GM21528 (cell line): ENCODE data around the gene SF1.

Experiments
- ATAC-seq: cut with Tn5 transposase; IDR thresholded peaks from one replicate; pipeline ENCODE4 v1.9.1; 2021; ENCODE audit warnings: mild to moderate bottlenecking, moderate library complexity; ENCODE audit not compliant: unreplicated experiment, low FRiP score

SF1 gene

DNA sequence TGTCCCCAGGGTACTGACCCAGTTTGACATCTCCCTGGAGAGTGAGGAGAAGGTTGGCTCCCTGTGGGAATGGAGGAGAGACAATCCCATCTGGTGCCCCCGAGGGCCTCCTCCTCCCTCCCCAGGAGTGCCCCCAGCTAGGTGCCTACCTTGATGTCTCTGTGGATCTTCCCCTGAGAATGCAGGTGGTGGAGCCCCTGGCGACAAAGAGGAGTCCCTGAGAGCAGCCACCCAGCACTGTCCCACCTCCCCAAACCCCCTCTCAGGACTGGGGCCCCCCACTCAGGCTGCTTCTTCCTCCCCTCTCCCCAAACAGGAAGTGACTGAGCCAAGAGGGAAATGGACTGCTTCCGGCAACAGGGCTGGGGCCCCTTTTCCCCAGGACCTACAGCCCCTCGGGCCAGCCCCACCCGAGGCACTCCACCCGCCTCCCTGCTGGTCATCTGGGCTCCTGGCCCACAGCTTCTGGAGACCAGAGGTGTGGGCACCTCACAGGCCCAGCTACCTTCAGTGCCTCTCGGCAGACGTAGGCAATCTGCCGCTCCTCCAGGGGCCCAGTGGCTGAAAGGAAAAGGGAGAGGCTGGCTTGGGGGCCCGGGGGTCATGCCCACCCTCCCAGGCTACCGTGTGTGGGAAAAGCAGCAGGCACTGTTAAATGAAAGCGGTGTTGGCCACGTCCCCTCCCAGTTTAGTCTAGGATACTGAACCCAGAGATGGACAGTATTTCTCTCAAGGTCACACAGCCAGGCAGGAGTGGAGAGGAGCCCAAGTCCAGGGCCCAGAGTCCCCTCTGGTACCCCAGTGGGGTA lies 23.4 kb upstream of the SF1 start:
- ATAC-seq = no peak

DNA sequence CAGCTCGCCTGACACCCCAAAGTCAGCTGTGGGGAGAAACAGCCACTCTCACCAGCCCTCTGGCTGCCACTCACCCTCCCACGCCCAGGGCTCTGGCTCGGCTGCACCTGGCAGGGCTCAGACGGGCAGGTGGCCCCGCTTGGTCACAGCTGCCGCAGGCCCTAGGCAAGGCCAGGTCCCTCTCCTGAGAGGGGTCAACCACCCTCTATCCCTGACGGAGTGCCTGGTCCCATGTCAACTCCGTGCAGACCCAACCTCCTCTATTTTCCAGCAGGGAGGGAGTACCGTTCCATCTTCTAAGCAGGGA lies 22.8 kb upstream of the SF1 start:
- ATAC-seq = no peak

DNA sequence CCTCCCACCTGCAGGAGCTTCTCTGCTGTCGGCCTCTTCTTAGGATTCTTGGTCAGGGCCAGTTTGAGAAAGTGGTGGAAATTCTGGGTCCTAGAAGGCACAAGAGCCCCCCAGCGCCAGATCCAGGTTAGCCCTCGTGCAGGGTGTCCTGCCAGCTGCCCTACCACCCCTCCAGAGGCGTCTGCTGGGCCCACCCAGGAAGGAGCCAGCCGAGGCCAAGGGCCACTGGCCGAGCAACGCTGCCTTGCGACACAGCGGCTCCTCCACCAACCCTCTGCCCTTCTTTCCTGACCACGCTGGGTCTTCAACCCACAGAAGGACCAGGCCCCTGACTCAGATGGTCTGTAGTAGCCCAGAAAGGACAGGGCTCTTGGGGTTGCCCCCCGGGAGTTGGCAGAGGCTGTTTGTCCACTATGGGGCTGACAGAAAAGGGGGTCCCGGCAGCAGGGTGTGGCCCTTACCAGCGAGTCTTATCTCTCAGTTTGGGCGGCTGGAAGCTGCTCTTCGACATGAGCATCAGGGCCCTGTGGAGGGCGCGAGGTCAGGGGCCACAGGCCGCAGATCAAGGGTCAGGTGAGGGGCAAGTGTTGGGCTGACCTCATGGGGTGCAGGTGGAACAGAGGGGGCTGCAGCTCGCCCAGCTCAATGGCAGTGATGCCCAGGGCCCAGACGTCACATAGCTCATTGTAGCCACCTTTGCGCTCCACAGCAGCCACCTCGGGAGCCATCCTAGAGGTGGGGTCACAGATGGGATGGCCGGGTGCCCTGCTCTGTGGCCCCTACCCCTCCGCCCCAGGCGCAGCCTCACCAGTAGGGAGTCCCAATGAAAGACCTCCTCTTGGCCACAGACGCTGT lies 22.2 kb upstream of the SF1 start:
- ATAC-seq = no peak

DNA sequence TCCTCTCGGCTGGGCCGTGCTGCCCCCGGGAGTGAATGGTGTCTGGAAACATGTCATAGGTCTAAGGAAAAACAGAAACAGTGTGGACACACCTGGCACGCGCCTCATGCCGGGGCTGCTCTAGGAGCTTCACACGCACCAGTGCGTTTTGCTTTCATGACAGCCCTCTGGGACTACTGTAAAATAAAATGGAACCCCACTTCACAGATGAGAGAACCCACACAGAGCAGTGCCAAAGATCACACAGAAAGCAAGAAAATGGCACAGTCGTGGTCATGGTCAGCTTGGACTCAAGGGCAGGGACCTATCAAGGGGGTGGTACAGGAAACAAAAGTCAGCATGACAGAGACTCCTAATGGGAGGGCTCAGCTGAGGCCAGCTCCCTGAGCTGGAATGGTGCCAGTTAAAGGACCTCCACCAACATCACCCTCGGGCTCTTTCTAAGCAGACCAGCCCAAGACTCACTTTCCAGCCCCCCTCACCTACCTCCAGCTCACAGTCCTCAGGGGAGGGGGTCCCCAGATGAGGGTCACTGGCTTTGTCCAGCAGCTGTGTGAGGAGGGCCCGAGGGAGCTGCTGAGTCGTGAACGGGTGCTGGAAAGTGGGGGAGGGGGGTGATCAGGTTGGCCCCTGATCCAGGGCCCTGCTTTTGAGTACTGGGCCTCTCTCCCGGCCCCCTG lies 21.4 kb upstream of the SF1 start:
- no peak for ATAC-seq

DNA sequence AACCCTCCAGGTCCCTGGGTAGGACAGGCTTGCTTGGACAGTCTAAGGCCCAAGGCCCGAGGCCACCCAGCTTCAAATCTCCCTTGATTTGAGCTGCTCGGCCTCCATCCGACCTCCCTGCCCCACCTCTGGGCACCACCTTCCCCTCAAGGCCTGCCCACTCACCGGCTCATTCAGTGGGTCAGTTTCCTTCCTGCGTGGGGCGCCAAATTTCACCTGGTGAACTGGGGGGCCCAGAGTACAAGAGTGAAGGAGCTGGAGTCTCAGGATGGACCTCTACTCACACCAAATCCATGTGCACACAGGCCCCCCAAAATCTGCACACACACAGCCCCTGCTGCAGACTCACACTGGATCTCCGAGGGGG lies 20.9 kb upstream of the SF1 start:
- ATAC-seq = no peak

DNA sequence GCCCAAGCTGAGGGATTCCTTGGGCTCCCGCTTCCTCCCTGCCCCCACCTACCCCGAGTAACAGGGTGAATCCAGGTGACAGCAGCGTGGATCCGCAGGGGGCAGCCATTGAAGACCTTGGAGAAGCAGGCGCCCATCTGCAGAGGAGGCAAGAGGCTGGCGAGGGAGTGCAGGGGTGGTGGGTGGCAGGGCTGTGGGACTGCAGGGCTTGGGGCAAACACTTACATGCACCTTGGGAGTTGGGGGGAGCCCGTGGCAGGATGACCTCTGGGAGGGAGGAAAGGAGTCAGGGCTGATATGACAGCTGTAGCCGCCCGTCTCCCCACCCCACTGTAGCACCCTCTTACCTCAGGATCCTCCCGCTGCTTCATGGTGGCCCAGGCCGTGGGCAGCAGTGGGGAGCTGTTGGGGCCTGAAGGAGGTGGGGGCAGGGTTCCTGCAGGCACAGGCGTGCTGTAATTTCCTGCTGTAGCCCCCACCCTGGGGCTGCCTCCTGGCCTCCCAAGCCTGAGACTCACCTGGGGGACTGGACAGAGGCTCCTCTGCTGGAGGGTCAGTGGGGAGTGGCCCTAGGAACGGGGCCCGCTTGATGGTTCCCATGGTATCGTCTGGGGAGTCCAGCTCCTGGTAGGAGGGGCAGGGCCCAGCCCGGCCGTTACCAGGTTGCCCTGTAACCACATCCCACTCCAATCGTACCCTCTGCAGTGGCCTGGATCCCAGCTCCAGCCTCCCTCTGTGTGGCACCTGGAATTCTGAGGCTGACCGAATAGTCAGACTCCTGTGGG lies 18.6 kb upstream of the SF1 start:
- ATAC-seq = no peak

- ATAC-seq = no peak
Measured at GRCh38 chr11:64796047-64796756, 17.9 kb upstream of the SF1 start.

- ATAC-seq = no peak
Measured at GRCh38 chr11:64794526-64794925, 16.2 kb upstream of the SF1 start.

GRCh38 chr11:64793271-64794160 lies 15.2 kb upstream of the SF1 start:
- no peak for ATAC-seq

DNA sequence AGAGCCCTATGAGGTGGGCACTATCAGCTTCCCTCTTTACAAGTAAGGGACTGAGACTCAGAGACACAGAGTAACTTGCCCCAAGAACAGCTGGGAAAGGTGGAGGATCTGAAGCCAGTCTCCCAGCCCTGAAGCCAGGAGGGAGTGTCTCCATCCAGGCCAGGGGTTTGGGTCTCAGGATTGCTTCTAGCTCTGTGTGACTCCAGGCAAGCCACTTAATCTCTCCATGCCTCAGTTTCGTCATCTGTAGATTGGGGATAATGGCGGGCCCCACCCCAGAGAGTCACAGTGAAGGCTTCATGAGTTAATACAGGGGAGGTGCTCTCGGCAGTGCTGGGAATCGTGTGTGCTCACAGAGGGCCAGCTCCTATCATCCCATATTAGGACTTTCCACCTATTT lies 14.1 kb upstream of the SF1 start:
- no peak for ATAC-seq

DNA sequence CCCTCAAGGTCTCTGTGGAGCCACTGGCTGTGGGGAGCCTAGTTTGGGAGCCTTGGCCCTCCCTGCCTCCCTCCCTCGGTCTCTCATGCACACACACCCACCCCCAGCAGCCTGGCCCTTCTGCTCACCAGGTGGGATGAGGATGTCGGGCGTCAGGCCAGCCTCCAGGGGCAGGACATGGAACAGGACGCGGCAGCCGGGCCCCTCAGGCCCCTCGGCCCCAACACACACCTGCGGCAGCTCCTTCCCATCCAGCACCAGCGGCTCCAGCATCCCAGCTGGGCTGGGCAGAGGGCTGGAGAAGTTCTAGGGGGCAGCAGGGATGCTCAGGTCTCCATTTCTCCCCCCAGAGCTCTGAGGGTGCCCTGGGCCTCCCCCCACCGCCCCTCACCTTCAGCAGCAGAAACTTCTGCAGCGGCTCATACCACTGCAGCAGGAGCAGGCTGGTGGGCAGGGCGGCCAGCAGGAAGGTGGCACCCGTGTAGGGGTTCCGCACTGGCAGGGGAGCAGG lies 13.5 kb upstream of the SF1 start:
- ATAC-seq = no peak

GRCh38 chr11:64790205-64791095 lies 12.1 kb upstream of the SF1 start:
- ATAC-seq = no peak

DNA sequence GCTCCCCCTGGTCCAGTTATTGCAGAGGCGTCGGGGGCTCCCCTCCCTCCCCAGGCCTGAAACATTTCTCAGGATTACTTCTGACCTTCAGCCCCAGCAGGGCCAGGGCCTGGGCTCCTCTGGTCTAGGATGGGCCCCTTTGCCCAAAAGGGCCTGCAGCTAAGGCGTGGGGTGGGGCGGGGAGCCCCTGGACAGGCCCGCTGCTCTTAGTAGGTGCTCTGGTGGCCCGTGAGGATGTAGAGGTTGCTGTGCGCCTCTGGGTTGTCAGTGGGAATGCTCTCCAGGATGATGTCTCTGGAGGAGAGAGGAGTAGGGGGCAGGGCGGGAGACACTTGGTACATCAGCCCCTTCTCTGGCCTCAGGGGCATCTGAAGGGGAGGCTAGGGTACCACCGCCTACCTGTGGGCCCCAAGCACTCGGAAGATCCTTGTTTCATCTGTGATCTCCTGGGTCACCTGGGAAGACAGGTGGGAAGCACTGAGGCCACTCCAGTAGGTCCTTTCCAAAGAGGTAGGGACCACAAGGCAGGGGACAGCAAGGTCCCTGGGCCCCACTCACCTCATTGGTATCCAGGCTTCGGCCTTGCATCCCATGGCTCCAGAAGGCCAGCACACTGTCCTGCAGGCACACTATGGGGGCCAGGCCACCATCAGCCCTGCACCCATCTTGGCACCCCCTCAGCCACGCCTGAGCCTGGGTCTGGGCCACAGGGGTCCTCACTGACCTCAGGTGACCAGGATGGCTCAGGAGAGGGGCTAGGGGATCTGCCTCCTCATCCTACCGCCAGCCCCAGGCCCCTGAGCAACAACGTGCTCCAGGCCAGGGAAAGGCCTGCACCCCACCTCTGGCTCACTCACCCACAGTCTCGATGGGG lies 11.2 kb upstream of the SF1 start:
- ATAC-seq = no peak

DNA sequence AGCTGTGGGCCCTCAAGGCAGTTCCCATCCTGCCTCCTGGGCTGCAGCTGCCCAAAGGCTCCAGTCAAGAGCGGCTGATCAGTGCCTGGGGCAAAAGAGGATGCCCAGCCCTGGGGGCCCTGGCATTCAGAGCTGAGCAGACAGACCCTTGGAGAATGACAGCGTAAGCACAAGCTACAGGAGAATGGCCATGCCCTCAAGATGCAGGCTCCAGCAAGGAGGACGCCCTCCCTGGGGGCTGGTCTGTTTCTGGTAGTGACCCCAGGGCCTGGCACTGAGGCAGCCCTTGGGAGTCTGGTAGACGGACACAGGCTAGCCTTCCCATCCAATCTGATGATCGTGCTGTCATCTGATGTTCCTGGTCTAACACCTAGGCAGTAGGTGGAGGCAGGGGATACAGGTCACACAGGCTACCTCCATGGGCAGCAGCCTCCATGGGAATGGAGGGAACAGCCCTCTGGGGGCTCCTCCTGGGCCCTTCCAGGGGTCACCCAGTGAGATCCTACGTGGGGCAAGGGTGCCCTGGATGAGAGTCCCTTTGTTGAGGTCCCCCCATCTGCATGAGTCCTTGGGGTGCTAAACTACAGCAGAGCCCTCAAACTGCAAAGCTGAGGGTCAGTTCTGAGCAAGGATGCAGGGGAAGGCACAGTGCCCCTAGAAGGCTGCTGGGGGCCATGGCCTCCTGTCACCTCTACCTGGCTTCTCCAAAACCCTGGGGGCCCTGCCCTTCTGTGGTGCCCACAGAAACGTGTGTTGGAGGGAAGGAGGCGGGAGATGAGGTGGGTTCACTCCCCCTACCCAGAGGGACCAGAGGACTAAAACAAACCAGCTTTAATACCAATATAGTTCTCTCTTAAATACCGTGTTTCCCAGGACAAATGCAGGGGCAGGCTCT lies 10.2 kb upstream of the SF1 start:
- ATAC-seq = no peak

- no peak for ATAC-seq
Measured at GRCh38 chr11:64787526-64788320, 9.4 kb upstream of the SF1 start.
